NCI-H1436 treated with DMSO at 0.1 percent for 48 hours (cell line): ENCODE data around the gene CRHBP.

Experiments
- DNase-seq: peaks from one replicate; lab custom pipeline; 2025; lab: John Stamatoyannopoulos, UW

The CRHBP gene

GRCh38 chr5:77015938-77016569 is 63.2 kb downstream of the CRHBP start:
- DNase-seq = peak; percentile 45

- DNase-seq = no peak
Measured at GRCh38 chr5:77016962-77017361, 64.1 kb downstream of the CRHBP start.

DNA sequence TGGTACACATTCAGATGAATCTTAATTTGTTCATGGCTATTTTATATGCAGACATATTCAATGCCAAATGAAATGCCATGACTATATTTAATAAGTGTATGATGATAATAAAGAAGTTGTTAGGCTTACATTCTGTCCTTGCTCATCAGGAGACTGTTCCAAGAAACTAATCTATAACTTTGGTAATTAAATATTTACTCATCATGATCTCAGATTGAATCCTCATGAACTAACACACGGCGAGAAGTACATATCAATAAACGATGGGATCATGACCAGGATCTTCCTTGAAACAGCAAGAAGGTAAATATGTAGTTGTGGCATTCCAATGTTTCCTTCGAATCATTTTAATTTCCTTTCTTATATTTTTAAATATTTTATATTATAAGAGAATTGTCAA is 64.8 kb downstream of the CRHBP start:
- no peak for DNase-seq
